Activated naive CD4-positive, alpha-beta T cell treated with anti-CD3 and anti-CD28 coated beads for 36 hours (primary cell): ENCODE results near the gene PIAS3. TPM values are rescaled to one million over a fixed set of nuclear protein-coding genes. Genes with fewer than 3 reads are reported as not detected.

Experiments used
- CTCF ChIA-PET: fragments of 350-600 bp; sonication (Branson Sonifier 250); formaldehyde crosslinking; loops from one replicate; lab custom pipeline; 2021; ENCODE audit warnings: antibody characterized with exemption; lab: Charles Lee
- DNase-seq: peaks from one replicate; pipeline ENCODE4 v3.0.0-alpha.2; 2020
- H3K27ac Mint-ChIP-seq: one replicate; pipeline ENCODE4 v1.8.0; 2021; ENCODE audit warnings: mild to moderate bottlenecking, mixed read lengths
- H3K27me3 Mint-ChIP-seq: one replicate; pipeline ENCODE4 v1.8.0; 2021; ENCODE audit warnings: low read depth, mixed read lengths
- H3K36me3 Mint-ChIP-seq: one replicate; pipeline ENCODE4 v1.8.0; 2021; ENCODE audit warnings: low read depth, mixed read lengths
- H3K4me1 Mint-ChIP-seq: one replicate; pipeline ENCODE4 v1.8.0; 2021; ENCODE audit warnings: low read depth, mixed read lengths
- H3K4me3 Mint-ChIP-seq: one replicate; pipeline ENCODE4 v1.8.0; 2021; ENCODE audit warnings: mild to moderate bottlenecking, moderate library complexity, mixed read lengths
- H3K9me3 Mint-ChIP-seq: one replicate; pipeline ENCODE4 v1.8.0; 2021; ENCODE audit warnings: mixed read lengths
- intact Hi-C: fragments of 100-400 bp; cut with micrococcal nuclease; formaldehyde crosslinking; loops from one replicate; pipeline ENCODE4 v1.15.1; 2023
- total RNA-seq, 2 experiments: library from RNA; stranded (reverse); gene quantifications; one replicate each; pipeline ENCODE4 v1.2.3, GENCODE V29; 2021

PIAS3 gene
- 10 to 100 TPM; 19.1 to 19.6 TPM for total RNA-seq

DNA sequence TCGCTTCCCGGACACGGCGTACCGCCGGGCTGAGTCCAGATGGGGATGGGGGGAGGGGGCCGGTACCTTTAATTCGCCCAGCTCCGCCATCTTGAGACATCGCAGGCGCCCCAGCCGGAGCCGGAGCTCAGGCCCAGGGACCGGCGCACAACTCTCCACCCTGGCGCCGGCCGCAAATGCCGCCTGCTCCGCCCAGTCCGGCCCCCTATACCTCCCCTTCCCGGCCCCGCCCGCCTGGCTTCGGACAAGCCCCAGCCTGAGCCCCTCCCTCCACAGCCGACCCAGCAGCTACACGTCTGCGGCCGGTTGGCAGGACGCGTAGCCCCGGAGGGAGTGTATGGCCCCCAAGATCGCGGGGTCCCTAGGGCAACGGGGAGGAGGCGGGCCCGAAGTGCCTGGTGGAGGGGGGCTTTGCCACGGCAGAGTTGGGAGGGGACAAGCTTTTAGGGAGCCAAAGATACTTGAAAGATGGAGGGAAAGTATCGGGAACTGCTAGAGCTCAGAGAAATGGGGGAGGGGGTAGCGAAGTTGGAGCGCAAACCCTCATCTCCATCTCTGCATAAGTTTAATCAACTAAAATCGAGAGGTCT, at the start of gene PIAS3:
Gene PIAS3 (minus strand): TSS at position 181 of the 590 bp plus-strand sequence. CDS start 91 bp downstream, at position 90.
- Mint-ChIP-seq H3K36me3 (peaks cover 6% of the 10 kb centered on the region), H3K4me3 (peak within 1 kb of the TSS; percentile 87), H3K9me3 (peaks cover 2% of the 10 kb centered on the region), H3K4me1 (peaks cover 9% of the 10 kb centered on the region), H3K27ac (peak within 1 kb of the TSS; percentile 83), H3K27me3 (no peaks in the 10 kb centered on the region)
- intact Hi-C loops, result loop anchor here (1.0 to 2.0 kb wide), 6 partner anchors 8 to 99 kb away; partner anchors contain the start of genes ANKRD35, LIX1L and PEX11B
- DNase-seq, result peak; percentile 84
- CTCF ChIA-PET, result interaction anchor here (0.7 to 9.7 kb wide), 16 partner anchors 12 to 177 kb away, joined by 3 to 116 read pairs (median 4); partner anchors contain the start of genes ANKRD34A, HJV, LIX1L and NUDT17

GRCh38 chr1:145908653-145909052, 49.8 kb upstream of the PIAS3 start:
- DNase-seq, result no peak
- intact Hi-C loops, result no loop called here
- H3K4me3 Mint-ChIP-seq, result no peak overlapping the region

GRCh38 chr1:145906954-145907753, 48.3 kb upstream of the PIAS3 start:
- H3K4me1 Mint-ChIP-seq, result peaks cover 5% of the 10 kb centered on the region
- CTCF ChIA-PET, result interaction anchor here (0.6 to 7.4 kb wide), 7 partner anchors 11 to 116 kb away, joined by 3 to 76 read pairs (median 5); partner anchors contain the start of gene NUDT17
- no peak overlapping the region for H3K4me3 Mint-ChIP-seq
- no peak overlapping the region for H3K27ac Mint-ChIP-seq
- no peaks in the 10 kb centered on the region for H3K9me3 Mint-ChIP-seq
- H3K36me3 Mint-ChIP-seq, result peaks cover 6% of the 10 kb centered on the region
- DNase-seq, result no peak
- no peaks in the 10 kb centered on the region for H3K27me3 Mint-ChIP-seq
- intact Hi-C loops, result no loop called here

More at GRCh38 chr1:145908653-145909052, 49.8 kb upstream of the PIAS3 start:
- Mint-ChIP-seq H3K27ac (no peak overlapping the region), H3K36me3 (peaks cover 6% of the 10 kb centered on the region), H3K4me1 (peaks cover 9% of the 10 kb centered on the region), H3K9me3 (no peaks in the 10 kb centered on the region), H3K27me3 (no peaks in the 10 kb centered on the region)
- CTCF ChIA-PET, result interaction anchor here (0.6 to 7.4 kb wide), 9 partner anchors 13 to 110 kb away, joined by 3 to 76 read pairs (median 5); partner anchors contain the start of genes LIX1L, NUDT17 and RBM8A

DNA sequence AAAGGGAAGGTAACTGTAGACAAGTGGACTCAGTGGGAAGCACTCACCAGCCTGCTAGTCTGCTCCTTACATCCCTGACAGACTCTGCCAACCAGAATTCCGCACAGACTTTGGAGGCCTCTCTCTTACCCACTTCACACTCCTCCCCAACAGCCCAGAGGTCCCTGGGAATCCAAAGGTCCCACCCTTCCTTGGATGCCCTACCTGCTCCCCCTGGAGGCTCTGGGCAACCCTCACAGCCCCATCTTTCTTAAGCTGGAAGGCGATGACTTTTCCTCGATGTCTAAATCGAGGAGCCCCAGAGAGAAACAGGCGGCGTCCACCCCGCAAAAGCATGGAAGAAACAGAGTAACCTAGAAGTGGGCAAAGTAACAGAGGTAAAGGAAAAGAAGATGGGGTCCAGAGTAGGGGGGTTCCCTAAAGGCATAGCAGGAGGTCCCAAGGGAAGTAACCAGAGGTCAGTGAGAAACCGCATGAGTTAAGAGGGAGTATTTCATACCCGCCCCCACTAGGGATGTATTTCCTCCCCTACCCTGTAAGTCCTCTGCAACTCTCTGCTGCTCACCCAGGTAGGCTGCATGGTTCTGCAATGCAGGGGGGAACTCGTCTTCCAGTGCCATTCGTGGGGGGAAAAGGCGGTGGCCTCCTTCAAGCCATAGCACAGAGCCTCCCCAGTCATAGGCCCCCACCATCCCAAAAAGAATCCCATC, 42.6 kb upstream of the PIAS3 start:
- CTCF ChIA-PET, result no interaction called here
- H3K9me3 Mint-ChIP-seq, result no peaks in the 10 kb centered on the region
- no peaks in the 10 kb centered on the region for H3K27me3 Mint-ChIP-seq
- peaks cover 4% of the 10 kb centered on the region for H3K36me3 Mint-ChIP-seq
- H3K4me1 Mint-ChIP-seq, result no peaks in the 10 kb centered on the region
- no peak overlapping the region for H3K27ac Mint-ChIP-seq
- intact Hi-C loops, result no loop called here
- DNase-seq, result no peak
- no peak overlapping the region for H3K4me3 Mint-ChIP-seq

- Mint-ChIP-seq H3K4me1 (no peaks in the 10 kb centered on the region), H3K9me3 (no peaks in the 10 kb centered on the region), H3K27ac (no peak overlapping the region), H3K27me3 (no peaks in the 10 kb centered on the region), H3K4me3 (no peak overlapping the region), H3K36me3 (peaks cover 4% of the 10 kb centered on the region)
- CTCF ChIA-PET, result interaction anchor here (0.6 to 1.7 kb wide), 4 partner anchors 42 to 60 kb away, joined by 3 to 4 read pairs (median 4); partner anchors contain the start of gene NUDT17
- intact Hi-C loops, result no loop called here
- no peak for DNase-seq
Measured at GRCh38 chr1:145898756-145899155, 39.9 kb upstream of the PIAS3 start.

GRCh38 chr1:145897969-145898368, 39.1 kb upstream of the PIAS3 start:
- Mint-ChIP-seq H3K36me3 (peaks cover 4% of the 10 kb centered on the region), H3K4me3 (no peak overlapping the region), H3K9me3 (no peaks in the 10 kb centered on the region), H3K27ac (no peak overlapping the region), H3K27me3 (no peaks in the 10 kb centered on the region), H3K4me1 (no peaks in the 10 kb centered on the region)
- intact Hi-C loops, result no loop called here
- no peak for DNase-seq
- CTCF ChIA-PET, result interaction anchor here (1.1 kb wide), 1 partner anchor 43 kb away, joined by 3 read pairs; no protein-coding TSS in a partner anchor

- CTCF ChIA-PET, result interaction anchor here (0.6 to 2.8 kb wide), 8 partner anchors 13 to 112 kb away, joined by 3 to 15 read pairs (median 4); partner anchors contain the start of genes ITGA10 and NUDT17
- Mint-ChIP-seq H3K36me3 (peaks cover 4% of the 10 kb centered on the region), H3K4me3 (no peak overlapping the region), H3K9me3 (no peaks in the 10 kb centered on the region), H3K27ac (no peak overlapping the region), H3K4me1 (no peaks in the 10 kb centered on the region), H3K27me3 (no peaks in the 10 kb centered on the region)
- intact Hi-C loops, result no loop called here
- no peak for DNase-seq
Measured at GRCh38 chr1:145895471-145895870, 36.6 kb upstream of the PIAS3 start.

- no peaks in the 10 kb centered on the region for H3K4me1 Mint-ChIP-seq
- CTCF ChIA-PET, result interaction anchor here (0.8 to 3.2 kb wide), 10 partner anchors 13 to 124 kb away, joined by 3 to 23 read pairs (median 11); partner anchors contain the start of genes ITGA10 and PIAS3
- intact Hi-C loops, result no loop called here
- H3K27ac Mint-ChIP-seq, result no peak overlapping the region
- no peak for DNase-seq
- H3K27me3 Mint-ChIP-seq, result no peaks in the 10 kb centered on the region
- H3K36me3 Mint-ChIP-seq, result peaks cover 2% of the 10 kb centered on the region
- no peak overlapping the region for H3K4me3 Mint-ChIP-seq
- H3K9me3 Mint-ChIP-seq, result no peaks in the 10 kb centered on the region
Measured at GRCh38 chr1:145893306-145894055, 34.6 kb upstream of the PIAS3 start.

DNA sequence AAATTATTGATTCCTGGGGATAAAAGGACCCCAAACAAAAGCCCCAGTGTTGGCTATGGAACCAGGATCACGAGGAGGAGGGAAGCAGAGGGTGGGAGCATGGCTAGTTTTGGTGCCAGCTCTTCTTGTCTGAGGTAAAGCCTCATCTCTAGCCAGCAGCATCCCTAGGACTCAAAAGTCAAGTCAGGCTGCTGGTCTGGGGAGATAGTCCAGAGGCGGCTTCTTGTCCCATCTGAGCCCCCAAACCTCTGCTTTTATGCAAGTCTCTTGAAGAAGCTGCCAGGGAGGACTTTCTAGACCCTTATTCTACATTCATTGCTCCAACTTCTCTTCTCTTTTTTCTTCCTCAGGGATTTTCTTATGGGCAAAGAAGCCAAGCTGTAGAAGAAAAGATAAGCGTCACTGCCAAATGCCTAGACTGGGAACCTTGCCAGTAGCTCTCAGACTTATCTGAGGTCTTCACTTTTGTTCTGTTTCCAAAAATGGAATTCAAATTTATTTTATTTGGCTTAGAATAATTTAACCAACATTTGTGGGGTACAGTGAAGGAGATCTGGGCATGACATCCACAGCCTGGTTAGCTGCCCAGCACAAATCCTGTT, 33.7 kb upstream of the PIAS3 start:
- Mint-ChIP-seq H3K4me1 (no peaks in the 10 kb centered on the region), H3K36me3 (peaks cover 1% of the 10 kb centered on the region), H3K4me3 (no peak overlapping the region), H3K9me3 (no peaks in the 10 kb centered on the region), H3K27ac (no peak overlapping the region), H3K27me3 (no peaks in the 10 kb centered on the region)
- intact Hi-C loops, result no loop called here
- no peak for DNase-seq
- CTCF ChIA-PET, result interaction anchor here (0.8 to 3.2 kb wide), 15 partner anchors 10 to 143 kb away, joined by 3 to 23 read pairs (median 7); partner anchors contain the start of genes ITGA10 and PIAS3

- CTCF ChIA-PET, result interaction anchor here (0.7 to 3.2 kb wide), 17 partner anchors 9 to 144 kb away, joined by 3 to 23 read pairs (median 7); partner anchors contain the start of genes ITGA10, PIAS3 and RBM8A
Measured at GRCh38 chr1:145891587-145892485, 33.0 kb upstream of the PIAS3 start.

More at GRCh38 chr1:145891587-145892485, 33.0 kb upstream of the PIAS3 start:
- no peaks in the 10 kb centered on the region for H3K27me3 Mint-ChIP-seq
- no peak overlapping the region for H3K4me3 Mint-ChIP-seq
- intact Hi-C loops, result loop anchor here (1.0 kb wide), 1 partner anchor 121 kb away; no protein-coding TSS in a partner anchor
- no peaks in the 10 kb centered on the region for H3K9me3 Mint-ChIP-seq
- H3K4me1 Mint-ChIP-seq, result peaks cover 1% of the 10 kb centered on the region
- no peaks in the 10 kb centered on the region for H3K36me3 Mint-ChIP-seq
- DNase-seq, result peak; percentile 80
- no peak overlapping the region for H3K27ac Mint-ChIP-seq
